HEK293 (cell line): ENCODE measurements around the gene SEMA4D.

Experiments
- CTCF ChIA-PET: fragments of 350-600 bp; formaldehyde crosslinking; extraction: SDS; loops from one replicate; lab custom pipeline; 2021; ENCODE audit warnings: antibody characterized with exemption; lab: Yijun Ruan, JAX
- POLR2A ChIA-PET: fragments of 300-600 bp; formaldehyde crosslinking; extraction: SDS; loops from one replicate; lab custom pipeline; 2020; ENCODE audit warnings: antibody characterized with exemption, inconsistent platforms; lab: Yijun Ruan, JAX
- H3K27ac ChIP-seq: fragments of 200-500 bp; sonication (Bioruptor generic); 2 replicates; pipeline ENCODE4 v1.5.1; 2014; ENCODE audit warnings: low read depth, low read length, control low read depth, inconsistent platforms; ENCODE audit errors: extremely low read depth
- H3K36me3 ChIP-seq, 2 experiments: fragments of 200-500 bp in 1 of 2; sonication (Bioruptor generic) in 1 of 2; 1 replicate in 1 of 2; 2 replicates in 1 of 2; pipeline ENCODE4 v1.5.1; 2014 to 2017; ENCODE audit warnings: inconsistent platforms in 2 of 2, low read length in 2 of 2; ENCODE audit not compliant: control insufficient read depth in 2 of 2, insufficient read depth in 1 of 2
- H3K4me1 ChIP-seq: fragments of 200-500 bp; sonication (Bioruptor generic); 2 replicates; pipeline ENCODE4 v1.5.1; 2014; ENCODE audit warnings: mild to moderate bottlenecking, low read length, inconsistent platforms; ENCODE audit not compliant: control insufficient read depth, insufficient read depth
- H3K4me3 ChIP-seq: 2 replicates; pipeline ENCODE4 v1.5.1; 2011; ENCODE audit warnings: low read depth, mild to moderate bottlenecking, control low read depth, low read length, moderate library complexity
- H3K9me3 ChIP-seq: fragments of 200-500 bp; sonication (Bioruptor generic); 2 replicates; pipeline ENCODE4 v1.5.1; 2014; ENCODE audit warnings: low read depth, low read length, inconsistent platforms; ENCODE audit not compliant: control insufficient read depth, insufficient read depth
- BCL11B ChIP-seq: fragments of 450-650 bp; formaldehyde crosslinking; IDR thresholded peaks from 2 replicates; pipeline ENCODE4 v1.5.1; 2016; ENCODE audit warnings: low read depth, missing biosample characterization, missing genetic modification characterization
- BCL6B ChIP-seq: fragments of 450-650 bp; formaldehyde crosslinking; IDR thresholded peaks from 2 replicates; pipeline ENCODE4 v1.5.1; 2017; ENCODE audit warnings: missing biosample characterization, missing genetic modification characterization
- HOXC10 ChIP-seq: sonication (generic); formaldehyde crosslinking; IDR thresholded peaks from 2 replicates; pipeline ENCODE4 v1.8.1; 2023; ENCODE audit warnings: mild to moderate bottlenecking, missing genetic modification reagents
- PRDM6 ChIP-seq: fragments of 450-650 bp; formaldehyde crosslinking; IDR thresholded peaks from 2 replicates; pipeline ENCODE4 v1.5.1; 2017; ENCODE audit warnings: missing biosample characterization, missing genetic modification characterization
- SCRT2 ChIP-seq: fragments of 450-650 bp; formaldehyde crosslinking; IDR thresholded peaks from 2 replicates; pipeline ENCODE4 v1.5.1; 2016; ENCODE audit warnings: missing biosample characterization, missing genetic modification characterization
- SP3 ChIP-seq: fragments of 450-650 bp; formaldehyde crosslinking; IDR thresholded peaks from 2 replicates; pipeline ENCODE4 v1.5.1; 2016; ENCODE audit warnings: missing biosample characterization, missing genetic modification characterization
- TRIM28 ChIP-seq: IDR thresholded peaks from 2 replicates; pipeline ENCODE4 v1.6.1; 2011; ENCODE audit warnings: low read length, control low read depth, borderline replicate concordance
- ZBTB11 ChIP-seq: fragments of 450-650 bp; formaldehyde crosslinking; conservative IDR thresholded peaks from 2 replicates; pipeline ENCODE4 v1.5.1; 2016; ENCODE audit warnings: low read depth, missing biosample characterization, missing genetic modification characterization
- ZBTB20 ChIP-seq: fragments of 450-650 bp; formaldehyde crosslinking; IDR thresholded peaks from 2 replicates; pipeline ENCODE4 v1.5.1; 2016; ENCODE audit warnings: missing biosample characterization, missing genetic modification characterization
- ZBTB21 ChIP-seq: fragments of 450-650 bp; formaldehyde crosslinking; IDR thresholded peaks from 2 replicates; pipeline ENCODE4 v1.5.1; 2017; ENCODE audit warnings: missing biosample characterization, missing genetic modification characterization
- ZBTB44 ChIP-seq: fragments of 450-650 bp; IDR thresholded peaks from 2 replicates; pipeline ENCODE4 v1.5.1; 2018; ENCODE audit warnings: missing biosample characterization, mild to moderate bottlenecking, missing genetic modification characterization
- ZBTB48 ChIP-seq: fragments of 450-650 bp; formaldehyde crosslinking; IDR thresholded peaks from 2 replicates; pipeline ENCODE4 v1.5.1; 2016; ENCODE audit warnings: missing biosample characterization, missing genetic modification characterization
- ZBTB6 ChIP-seq: fragments of 450-650 bp; formaldehyde crosslinking; IDR thresholded peaks from 2 replicates; pipeline ENCODE4 v1.5.1; 2017; ENCODE audit warnings: missing biosample characterization, missing genetic modification characterization
- ZNF114 ChIP-seq: fragments of 450-650 bp; formaldehyde crosslinking; IDR thresholded peaks from 2 replicates; pipeline ENCODE4 v1.5.0; 2017; ENCODE audit warnings: missing biosample characterization, missing genetic modification characterization
- ZNF175 ChIP-seq: fragments of 450-650 bp; formaldehyde crosslinking; IDR thresholded peaks from 2 replicates; pipeline ENCODE4 v1.5.1; 2016; ENCODE audit warnings: missing biosample characterization, missing genetic modification characterization
- ZNF211 ChIP-seq: fragments of 450-650 bp; formaldehyde crosslinking; IDR thresholded peaks from 2 replicates; pipeline ENCODE4 v1.5.1; 2016; ENCODE audit warnings: low read depth, missing biosample characterization, missing genetic modification characterization
- ZNF248 ChIP-seq: fragments of 450-650 bp; formaldehyde crosslinking; IDR thresholded peaks from 2 replicates; pipeline ENCODE4 v1.5.1; 2017; ENCODE audit warnings: missing biosample characterization, missing genetic modification characterization
- ZNF341 ChIP-seq: fragments of 450-650 bp; formaldehyde crosslinking; IDR thresholded peaks from 2 replicates; pipeline ENCODE4; 2016; ENCODE audit warnings: low read depth, missing biosample characterization, missing genetic modification characterization
- ZNF423 ChIP-seq: fragments of 450-650 bp; formaldehyde crosslinking; IDR thresholded peaks from 2 replicates; pipeline ENCODE4 v1.5.1; 2016; ENCODE audit warnings: missing biosample characterization, missing genetic modification characterization
- ZNF530 ChIP-seq: fragments of 450-650 bp; formaldehyde crosslinking; IDR thresholded peaks from 2 replicates; pipeline ENCODE4 v1.5.1; 2016; ENCODE audit warnings: low read depth, missing biosample characterization, missing genetic modification characterization
- ZNF560 ChIP-seq: fragments of 450-650 bp; formaldehyde crosslinking; IDR thresholded peaks from 2 replicates; pipeline ENCODE4 v1.5.1; 2017; ENCODE audit warnings: missing biosample characterization, missing genetic modification characterization, borderline replicate concordance
- ZNF600 ChIP-seq: fragments of 450-650 bp; formaldehyde crosslinking; IDR thresholded peaks from 2 replicates; pipeline ENCODE4 v1.5.1; 2016; ENCODE audit warnings: missing biosample characterization, missing genetic modification characterization
- ZNF621 ChIP-seq: fragments of 450-650 bp; formaldehyde crosslinking; IDR thresholded peaks from 2 replicates; pipeline ENCODE4 v1.5.1; 2017; ENCODE audit warnings: missing biosample characterization, missing genetic modification characterization
- ZNF626 ChIP-seq: fragments of 450-650 bp; sonication (Bioruptor Pico); formaldehyde crosslinking; IDR thresholded peaks from 2 replicates; pipeline ENCODE4 v1.5.1; 2018; ENCODE audit warnings: missing biosample characterization, missing genetic modification characterization, inconsistent platforms
- ZNF670 ChIP-seq: fragments of 450-650 bp; formaldehyde crosslinking; IDR thresholded peaks from 2 replicates; pipeline ENCODE4 v1.5.1; 2016; ENCODE audit warnings: missing biosample characterization, missing genetic modification characterization, low read depth

Gene SEMA4D

GRCh38 chr9:89360465-89360864 lies 137.4 kb downstream of the SEMA4D start (continued):
- TF ChIP-seq ZBTB44 (tag by site-specific recombination) (no peak), PRDM6 (tag by site-specific recombination) (no peak), ZBTB48 (no peak), ZNF341 (no peak), ZNF560 (tag by site-specific recombination) (no peak), ZNF248 (tag by site-specific recombination) (no peak), SCRT2 (tag by site-specific recombination) (no peak)

- TF ChIP-seq ZNF621 (tag by site-specific recombination) (no peak), BCL6B (tag by site-specific recombination) (no peak), ZNF626 (no peak), SP3 (tag by site-specific recombination) (no peak), BCL11B (tag by site-specific recombination) (no peak), TRIM28 (no peak)
- ChIA-PET CTCF (no interaction called here), POLR2A (no interaction called here)
- no peak overlapping the region for H3K4me3 ChIP-seq
- H3K36me3 ChIP-seq: peaks cover 0 to 82% of the 10 kb centered on the region in 2 experiments; a peak in 1 of 3 replicates
- H3K9me3 ChIP-seq: no peaks in the 10 kb centered on the region
- H3K4me1 ChIP-seq: no peaks in the 10 kb centered on the region
- H3K27ac ChIP-seq: no peak overlapping the region
Measured at GRCh38 chr9:89359751-89360261, 138.1 kb downstream of the SEMA4D start.

- ChIA-PET CTCF (no interaction called here), POLR2A (no interaction called here)
- peaks cover 0 to 90% of the 10 kb centered on the region in 2 experiments; a peak in 1 of 3 replicates for H3K36me3 ChIP-seq
- TF ChIP-seq ZBTB21 (no peak), ZNF670 (no peak), HOXC10 (CRISPR knock-in tag) (no peak), ZNF114 (tag by site-specific recombination) (no peak), ZNF175 (no peak), ZBTB11 (tag by site-specific recombination) (no peak), ZBTB6 (no peak), ZNF423 (tag by site-specific recombination) (no peak), ZBTB20 (tag by site-specific recombination) (no peak), ZNF530 (tag by site-specific recombination) (no peak), ZNF600 (tag by site-specific recombination) (no peak), ZNF211 (tag by site-specific recombination) (no peak)
Measured at GRCh38 chr9:89358985-89359384, 138.9 kb downstream of the SEMA4D start.

More at GRCh38 chr9:89358985-89359384, 138.9 kb downstream of the SEMA4D start:
- no peaks in the 10 kb centered on the region for H3K4me1 ChIP-seq
- H3K4me3 ChIP-seq: no peak overlapping the region
- H3K27ac ChIP-seq: no peak overlapping the region
- H3K9me3 ChIP-seq: no peaks in the 10 kb centered on the region
